Measurements from ENCODE around the gene DCST2. TPM values are rescaled to one million over a fixed set of nuclear protein-coding genes. Genes with fewer than 3 reads are reported as not detected.
A peak's percentile ranks its signal among the peaks of the same experiment; 100 is the strongest.

The DCST2 gene
- polyA plus RNA-seq, 1 of the 3 experiments (the other 2 are of a cell fraction): 0.76 TPM

DNA sequence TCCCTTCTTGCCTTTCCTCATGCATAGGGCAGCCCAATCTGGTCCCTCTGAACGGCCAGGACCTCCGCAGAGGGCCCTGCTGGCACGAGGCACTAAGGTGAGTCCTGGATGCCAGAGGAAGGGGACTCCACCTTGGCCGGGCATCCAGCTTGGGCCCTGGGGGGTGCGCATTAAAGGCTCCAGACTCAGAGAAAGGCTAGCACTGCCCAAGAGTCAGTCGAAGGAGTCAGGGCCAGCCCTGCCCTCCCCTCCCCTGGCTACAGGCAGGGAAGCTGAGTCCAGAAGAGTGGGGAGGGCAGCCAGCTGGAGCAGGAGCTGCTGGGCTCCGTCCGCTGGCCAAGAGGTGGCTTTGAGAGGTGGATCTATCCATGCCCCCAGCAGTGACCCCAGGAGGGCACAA, 27.2 kb upstream of the DCST2 start (continued):
- TF ChIP-seq, protein P1, sequence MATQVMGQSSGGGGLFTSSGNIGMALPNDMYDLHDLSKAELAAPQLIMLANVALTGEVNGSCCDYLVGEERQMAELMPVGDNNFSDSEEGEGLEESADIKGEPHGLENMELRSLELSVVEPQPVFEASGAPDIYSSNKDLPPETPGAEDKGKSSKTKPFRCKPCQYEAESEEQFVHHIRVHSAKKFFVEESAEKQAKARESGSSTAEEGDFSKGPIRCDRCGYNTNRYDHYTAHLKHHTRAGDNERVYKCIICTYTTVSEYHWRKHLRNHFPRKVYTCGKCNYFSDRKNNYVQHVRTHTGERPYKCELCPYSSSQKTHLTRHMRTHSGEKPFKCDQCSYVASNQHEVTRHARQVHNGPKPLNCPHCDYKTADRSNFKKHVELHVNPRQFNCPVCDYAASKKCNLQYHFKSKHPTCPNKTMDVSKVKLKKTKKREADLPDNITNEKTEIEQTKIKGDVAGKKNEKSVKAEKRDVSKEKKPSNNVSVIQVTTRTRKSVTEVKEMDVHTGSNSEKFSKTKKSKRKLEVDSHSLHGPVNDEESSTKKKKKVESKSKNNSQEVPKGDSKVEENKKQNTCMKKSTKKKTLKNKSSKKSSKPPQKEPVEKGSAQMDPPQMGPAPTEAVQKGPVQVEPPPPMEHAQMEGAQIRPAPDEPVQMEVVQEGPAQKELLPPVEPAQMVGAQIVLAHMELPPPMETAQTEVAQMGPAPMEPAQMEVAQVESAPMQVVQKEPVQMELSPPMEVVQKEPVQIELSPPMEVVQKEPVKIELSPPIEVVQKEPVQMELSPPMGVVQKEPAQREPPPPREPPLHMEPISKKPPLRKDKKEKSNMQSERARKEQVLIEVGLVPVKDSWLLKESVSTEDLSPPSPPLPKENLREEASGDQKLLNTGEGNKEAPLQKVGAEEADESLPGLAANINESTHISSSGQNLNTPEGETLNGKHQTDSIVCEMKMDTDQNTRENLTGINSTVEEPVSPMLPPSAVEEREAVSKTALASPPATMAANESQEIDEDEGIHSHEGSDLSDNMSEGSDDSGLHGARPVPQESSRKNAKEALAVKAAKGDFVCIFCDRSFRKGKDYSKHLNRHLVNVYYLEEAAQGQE (IDR thresholded peaks at IDR 0.05; ENCODE audit: low read depth, low read length): no peak
- TF ChIP-seq, protein P2, sequence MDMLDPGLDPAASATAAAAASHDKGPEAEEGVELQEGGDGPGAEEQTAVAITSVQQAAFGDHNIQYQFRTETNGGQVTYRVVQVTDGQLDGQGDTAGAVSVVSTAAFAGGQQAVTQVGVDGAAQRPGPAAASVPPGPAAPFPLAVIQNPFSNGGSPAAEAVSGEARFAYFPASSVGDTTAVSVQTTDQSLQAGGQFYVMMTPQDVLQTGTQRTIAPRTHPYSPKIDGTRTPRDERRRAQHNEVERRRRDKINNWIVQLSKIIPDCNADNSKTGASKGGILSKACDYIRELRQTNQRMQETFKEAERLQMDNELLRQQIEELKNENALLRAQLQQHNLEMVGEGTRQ (IDR thresholded peaks at IDR 0.05; ENCODE audit: borderline replicate concordance, low read depth, low read length): no peak
- TF ChIP-seq FOXJ3 (CRISPR knock-in tag; IDR thresholded peaks at IDR 0.05) (no peak), RCOR1 (IDR thresholded peaks at IDR 0.05; ENCODE audit: low read length) (no peak), CTCF (IDR thresholded peaks at IDR 0.05) (no peak), EP300 (IDR thresholded peaks at IDR 0.05; ENCODE audit: borderline replicate concordance in 1 of 2, low read depth in 1 of 2, low read length in 1 of 2) (no peak), SMC3 (IDR thresholded peaks at IDR 0.05; ENCODE audit: low read depth, low read length) (no peak)

GRCh38 chr1:155057788-155058211, 24.2 kb upstream of the DCST2 start:
- ChIA-PET POLR2A (interaction anchor here (0.5 kb wide), 1 partner anchor 27 kb away, joined by 3 read pairs; no protein-coding TSS in a partner anchor), CTCF (interaction anchor here (0.8 to 29.9 kb wide), 10 partner anchors 14 to 121 kb away, joined by 3 to 573 read pairs (median 6); partner anchors contain the start of genes ADAM15, DCST1, DCST2 and KRTCAP2)
- WGBS (ENCODE audit: low lambda C conversion rate): 92% methylated on average over 4 of the region's 13 CpGs

More at GRCh38 chr1:155057788-155058211, 24.2 kb upstream of the DCST2 start:
- H3K9me3 ChIP-seq: no peaks in the 10 kb centered on the region
- H2AFZ ChIP-seq (ENCODE audit: low read depth): no peak overlapping the region
- H3F3A ChIP-seq (replicated peaks; ENCODE audit: insufficient read depth): peaks cover 2% of the 10 kb centered on the region
- DNase-seq: no peak
- H3K27me3 ChIP-seq (ENCODE audit: insufficient read depth): no peaks in the 10 kb centered on the region
- peak; percentile 30; the same call in 1 of the 2 replicates for TF ChIP-seq CTCF (IDR thresholded peaks at IDR 0.05)
- TF ChIP-seq NRF1 (IDR thresholded peaks at IDR 0.05; ENCODE audit: low read depth, low read length): no peak
- peaks cover 0 to 40% of the 10 kb centered on the region in 2 experiments for H3K36me3 ChIP-seq (replicated peaks in 1 of 2; ENCODE audit: control insufficient read depth in 1 of 2, insufficient read depth in 2 of 2, low read length in 1 of 2)
- H3K27ac ChIP-seq (ENCODE audit: low read depth in 2 of 2, low read length in 1 of 2): no peak overlapping the region
- peaks cover 0 to 13% of the 10 kb centered on the region in 2 experiments; a peak in 2 of 4 replicates for H3K4me1 ChIP-seq (ENCODE audit: control insufficient read depth in 1 of 2, insufficient read depth in 2 of 2, low read depth in 1 of 2, low read length in 1 of 2)
- no peaks in the 10 kb centered on the region for H3K9me2 ChIP-seq
- H3K79me2 ChIP-seq (ENCODE audit: insufficient read depth): no peaks in the 10 kb centered on the region
- H4K20me1 ChIP-seq (ENCODE audit: insufficient read depth): no peaks in the 10 kb centered on the region
- no peak overlapping the region for H3K9ac ChIP-seq
- no peak overlapping the region for H3K4me2 ChIP-seq
- H3K4me3 ChIP-seq (ENCODE audit: low read depth in 2 of 2, low read length in 1 of 2): no peak overlapping the region
